Fibroblast of lung (primary cell): ENCODE data around the gene ZNF835.

Experiments used
- EZH2 ChIP-seq: IDR thresholded peaks from 2 replicates; pipeline ENCODE4 v1.5.1; 2012; ENCODE audit warnings: low read length, control low read depth, mild to moderate bottlenecking; ENCODE audit errors: missing control alignments
- TF ChIP-seq, protein P1 (sequence below), 2 donors: IDR thresholded peaks in 1 of 2; conservative IDR thresholded peaks in 1 of 2; 1 replicate in 1 of 2; 2 replicates in 1 of 2; pipeline ENCODE4 v1.5.1; 2011 to 2012; ENCODE audit warnings: low read length in 2 of 2, control low read depth in 1 of 2, inconsistent platforms in 1 of 2, low read depth in 1 of 2, mild to moderate bottlenecking in 1 of 2

DNA sequence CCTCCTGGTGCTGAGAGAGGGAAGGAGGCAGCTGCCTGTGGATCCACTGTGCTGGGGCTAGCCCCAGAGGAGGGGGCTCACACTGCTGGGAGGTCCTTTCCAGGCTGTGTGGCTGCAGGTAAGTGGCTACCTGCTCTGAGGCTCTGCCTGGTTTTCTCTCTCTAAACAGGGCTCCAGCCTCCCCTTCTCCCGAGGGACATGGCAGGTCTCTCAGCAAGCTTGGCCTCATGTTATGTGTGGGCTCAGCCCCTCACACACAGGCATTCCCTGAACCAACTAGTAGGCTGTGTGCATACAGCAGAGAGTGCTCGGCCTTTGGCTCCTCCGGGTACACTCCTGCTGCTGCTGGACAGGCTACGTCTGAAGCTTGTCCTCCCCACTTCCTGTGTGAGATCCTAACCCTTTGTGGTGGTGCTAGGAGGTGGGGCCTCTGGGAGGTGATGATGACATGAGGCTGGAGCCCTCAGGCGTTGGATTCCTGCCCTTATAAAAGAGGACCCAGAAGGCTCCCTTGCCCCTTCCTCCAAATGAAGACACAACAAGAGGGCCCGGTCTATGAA, 4.2 kb downstream of the ZNF835 start:
- TF ChIP-seq, protein P1, sequence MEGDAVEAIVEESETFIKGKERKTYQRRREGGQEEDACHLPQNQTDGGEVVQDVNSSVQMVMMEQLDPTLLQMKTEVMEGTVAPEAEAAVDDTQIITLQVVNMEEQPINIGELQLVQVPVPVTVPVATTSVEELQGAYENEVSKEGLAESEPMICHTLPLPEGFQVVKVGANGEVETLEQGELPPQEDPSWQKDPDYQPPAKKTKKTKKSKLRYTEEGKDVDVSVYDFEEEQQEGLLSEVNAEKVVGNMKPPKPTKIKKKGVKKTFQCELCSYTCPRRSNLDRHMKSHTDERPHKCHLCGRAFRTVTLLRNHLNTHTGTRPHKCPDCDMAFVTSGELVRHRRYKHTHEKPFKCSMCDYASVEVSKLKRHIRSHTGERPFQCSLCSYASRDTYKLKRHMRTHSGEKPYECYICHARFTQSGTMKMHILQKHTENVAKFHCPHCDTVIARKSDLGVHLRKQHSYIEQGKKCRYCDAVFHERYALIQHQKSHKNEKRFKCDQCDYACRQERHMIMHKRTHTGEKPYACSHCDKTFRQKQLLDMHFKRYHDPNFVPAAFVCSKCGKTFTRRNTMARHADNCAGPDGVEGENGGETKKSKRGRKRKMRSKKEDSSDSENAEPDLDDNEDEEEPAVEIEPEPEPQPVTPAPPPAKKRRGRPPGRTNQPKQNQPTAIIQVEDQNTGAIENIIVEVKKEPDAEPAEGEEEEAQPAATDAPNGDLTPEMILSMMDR (conservative IDR thresholded peaks at IDR 0.05 in 1 of 2, IDR thresholded peaks at IDR 0.05 in 1 of 2; ENCODE audit: low read depth in 1 of 2, low read length in 2 of 2), result no peak
- no peak for TF ChIP-seq EZH2
